HEK293 (cell line): ENCODE measurements around the gene PODXL2.

Experiments
- CTCF ChIA-PET: fragments of 350-600 bp; formaldehyde crosslinking; extraction: SDS; loops from one replicate; lab custom pipeline; 2021; ENCODE audit warnings: antibody characterized with exemption; lab: Yijun Ruan, JAX
- POLR2A ChIA-PET: fragments of 300-600 bp; formaldehyde crosslinking; extraction: SDS; loops from one replicate; lab custom pipeline; 2020; ENCODE audit warnings: antibody characterized with exemption, inconsistent platforms; lab: Yijun Ruan, JAX
- H3K27ac ChIP-seq: fragments of 200-500 bp; sonication (Bioruptor generic); 2 replicates; pipeline ENCODE4 v1.5.1; 2014; ENCODE audit warnings: low read depth, low read length, control low read depth, inconsistent platforms; ENCODE audit errors: extremely low read depth
- H3K36me3 ChIP-seq, 2 experiments: fragments of 200-500 bp in 1 of 2; sonication (Bioruptor generic) in 1 of 2; 1 replicate in 1 of 2; 2 replicates in 1 of 2; pipeline ENCODE4 v1.5.1; 2014 to 2017; ENCODE audit warnings: inconsistent platforms in 2 of 2, low read length in 2 of 2; ENCODE audit not compliant: control insufficient read depth in 2 of 2, insufficient read depth in 1 of 2
- H3K4me1 ChIP-seq: fragments of 200-500 bp; sonication (Bioruptor generic); 2 replicates; pipeline ENCODE4 v1.5.1; 2014; ENCODE audit warnings: mild to moderate bottlenecking, low read length, inconsistent platforms; ENCODE audit not compliant: control insufficient read depth, insufficient read depth
- H3K4me3 ChIP-seq: 2 replicates; pipeline ENCODE4 v1.5.1; 2011; ENCODE audit warnings: low read depth, mild to moderate bottlenecking, control low read depth, low read length, moderate library complexity
- H3K9me3 ChIP-seq: fragments of 200-500 bp; sonication (Bioruptor generic); 2 replicates; pipeline ENCODE4 v1.5.1; 2014; ENCODE audit warnings: low read depth, low read length, inconsistent platforms; ENCODE audit not compliant: control insufficient read depth, insufficient read depth
- GLIS1 ChIP-seq: fragments of 450-650 bp; formaldehyde crosslinking; IDR thresholded peaks from 2 replicates; pipeline ENCODE4 v1.5.1; 2016; ENCODE audit warnings: missing biosample characterization, missing genetic modification characterization
- HOXC10 ChIP-seq: sonication (generic); formaldehyde crosslinking; IDR thresholded peaks from 2 replicates; pipeline ENCODE4 v1.8.1; 2023; ENCODE audit warnings: mild to moderate bottlenecking, missing genetic modification reagents
- IKZF3 ChIP-seq: fragments of 450-650 bp; IDR thresholded peaks from 2 replicates; pipeline ENCODE4 v1.5.0; 2018; ENCODE audit warnings: missing biosample characterization, mild to moderate bottlenecking, missing genetic modification characterization, moderate library complexity
- KLF8 ChIP-seq: fragments of 450-650 bp; formaldehyde crosslinking; IDR thresholded peaks from 2 replicates; pipeline ENCODE4 v1.5.1; 2016; ENCODE audit warnings: missing biosample characterization, missing genetic modification characterization
- PRDM1 ChIP-seq: fragments of 450-650 bp; formaldehyde crosslinking; IDR thresholded peaks from 2 replicates; pipeline ENCODE4; 2016; ENCODE audit warnings: missing biosample characterization, missing genetic modification characterization
- TCF7L2 ChIP-seq: IDR thresholded peaks from 2 replicates; pipeline ENCODE4 v1.6.1; 2011; ENCODE audit warnings: low read depth, mild to moderate bottlenecking, inconsistent platforms, low read length, moderate library complexity, borderline replicate concordance
- ZNF114 ChIP-seq: fragments of 450-650 bp; formaldehyde crosslinking; IDR thresholded peaks from 2 replicates; pipeline ENCODE4 v1.5.0; 2017; ENCODE audit warnings: missing biosample characterization, missing genetic modification characterization
- ZNF132 ChIP-seq: fragments of 450-650 bp; formaldehyde crosslinking; IDR thresholded peaks from 2 replicates; pipeline ENCODE4 v1.5.1; 2017; ENCODE audit warnings: missing biosample characterization, missing genetic modification characterization, borderline replicate concordance
- ZNF202 ChIP-seq: fragments of 450-650 bp; formaldehyde crosslinking; IDR thresholded peaks from 2 replicates; pipeline ENCODE4 v1.5.1; 2016; ENCODE audit warnings: missing biosample characterization, missing genetic modification characterization, borderline replicate concordance
- ZNF426 ChIP-seq: fragments of 450-650 bp; formaldehyde crosslinking; IDR thresholded peaks from 2 replicates; pipeline ENCODE4 v1.5.1; 2017; ENCODE audit warnings: missing biosample characterization, missing genetic modification characterization, mild to moderate bottlenecking, inconsistent platforms, moderate library complexity
- ZNF561 ChIP-seq: fragments of 450-650 bp; IDR thresholded peaks from 2 replicates; pipeline ENCODE4 v1.5.1; 2018; ENCODE audit warnings: missing biosample characterization, missing genetic modification characterization, borderline replicate concordance
- ZNF600 ChIP-seq: fragments of 450-650 bp; formaldehyde crosslinking; IDR thresholded peaks from 2 replicates; pipeline ENCODE4 v1.5.1; 2016; ENCODE audit warnings: missing biosample characterization, missing genetic modification characterization
- ZNF747 ChIP-seq: fragments of 450-650 bp; formaldehyde crosslinking; IDR thresholded peaks from 2 replicates; pipeline ENCODE4 v1.5.1; 2016; ENCODE audit warnings: missing biosample characterization, missing genetic modification characterization
- ZNF76 ChIP-seq: fragments of 450-650 bp; formaldehyde crosslinking; IDR thresholded peaks from 2 replicates; pipeline ENCODE4; 2016; ENCODE audit warnings: low read depth, missing biosample characterization, missing genetic modification characterization, borderline replicate concordance
- TF ChIP-seq, protein P1 (sequence below): fragments of 450-650 bp; formaldehyde crosslinking; IDR thresholded peaks from 2 replicates; pipeline ENCODE4 v1.5.1; 2016; ENCODE audit warnings: missing biosample characterization, missing genetic modification characterization
- TF ChIP-seq, protein P2 (sequence below): fragments of 450-650 bp; formaldehyde crosslinking; IDR thresholded peaks from 2 replicates; pipeline ENCODE4 v1.5.1; 2016; ENCODE audit warnings: missing biosample characterization, missing genetic modification characterization
- TF ChIP-seq, protein P3 (sequence below): fragments of 450-650 bp; formaldehyde crosslinking; IDR thresholded peaks from 2 replicates; pipeline ENCODE4 v1.5.1; 2016; ENCODE audit warnings: missing biosample characterization, missing genetic modification characterization
- TF ChIP-seq, protein P4 (sequence below): fragments of 450-650 bp; IDR thresholded peaks from 2 replicates; pipeline ENCODE4 v1.5.1; 2018; ENCODE audit warnings: missing biosample characterization, missing genetic modification characterization

PODXL2 gene

DNA sequence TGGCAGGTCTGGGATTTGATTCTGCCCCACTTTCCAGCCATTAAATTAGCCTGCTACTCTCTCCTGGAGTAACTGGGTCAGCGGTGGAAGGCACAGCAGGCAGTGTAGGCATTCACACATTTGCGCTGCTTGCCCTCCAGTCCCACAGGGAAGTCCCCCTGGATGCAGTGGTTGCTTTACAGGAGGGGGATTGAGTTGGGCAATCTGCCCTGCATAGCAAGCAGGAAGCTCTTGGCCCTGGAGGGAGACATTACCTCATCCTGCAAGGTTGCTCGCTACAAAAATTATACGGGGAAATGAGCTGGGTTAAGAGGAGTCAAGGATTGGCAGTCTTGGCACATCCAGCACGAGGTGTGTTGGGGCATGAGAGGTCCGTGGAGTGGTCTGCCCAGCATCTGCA is 16.0 kb upstream of the PODXL2 start (continued):
- TF ChIP-seq ZNF76 (tag by site-specific recombination) (no peak), PRDM1 (tag by site-specific recombination) (no peak), TCF7L2 (no peak), GLIS1 (tag by site-specific recombination) (peak; percentile 36; the same call in 1 of the 2 replicates), IKZF3 (0 out of 2 replicates have a peak, but pooled peaks have one; percentile 13), HOXC10 (no peak), ZNF600 (peak; percentile 78), ZNF132 (no peak), ZNF202 (tag by site-specific recombination) (no peak), KLF8 (tag by site-specific recombination) (no peak), ZNF426 (tag by site-specific recombination) (no peak), ZNF561 (no peak), ZNF747 (tag by site-specific recombination) (no peak)
- TF ChIP-seq, protein P1, sequence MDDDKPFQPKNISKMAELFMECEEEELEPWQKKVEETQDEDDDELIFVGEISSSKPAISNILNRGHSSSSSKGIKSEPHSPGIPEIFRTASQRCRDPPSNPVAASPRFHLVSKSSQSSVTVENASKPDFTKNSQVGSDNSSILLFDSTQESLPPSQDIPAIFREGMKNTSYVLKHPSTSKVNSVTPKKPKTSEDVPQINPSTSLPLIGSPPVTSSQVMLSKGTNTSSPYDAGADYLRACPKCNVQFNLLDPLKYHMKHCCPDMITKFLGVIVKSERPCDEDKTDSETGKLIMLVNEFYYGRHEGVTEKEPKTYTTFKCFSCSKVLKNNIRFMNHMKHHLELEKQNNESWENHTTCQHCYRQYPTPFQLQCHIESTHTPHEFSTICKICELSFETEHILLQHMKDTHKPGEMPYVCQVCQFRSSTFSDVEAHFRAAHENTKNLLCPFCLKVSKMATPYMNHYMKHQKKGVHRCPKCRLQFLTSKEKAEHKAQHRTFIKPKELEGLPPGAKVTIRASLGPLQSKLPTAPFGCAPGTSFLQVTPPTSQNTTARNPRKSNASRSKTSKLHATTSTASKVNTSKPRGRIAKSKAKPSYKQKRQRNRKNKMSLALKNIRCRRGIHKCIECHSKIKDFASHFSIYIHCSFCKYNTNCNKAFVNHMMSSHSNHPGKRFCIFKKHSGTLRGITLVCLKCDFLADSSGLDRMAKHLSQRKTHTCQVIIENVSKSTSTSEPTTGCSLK (tag by site-specific recombination): no peak
- TF ChIP-seq, protein P2, sequence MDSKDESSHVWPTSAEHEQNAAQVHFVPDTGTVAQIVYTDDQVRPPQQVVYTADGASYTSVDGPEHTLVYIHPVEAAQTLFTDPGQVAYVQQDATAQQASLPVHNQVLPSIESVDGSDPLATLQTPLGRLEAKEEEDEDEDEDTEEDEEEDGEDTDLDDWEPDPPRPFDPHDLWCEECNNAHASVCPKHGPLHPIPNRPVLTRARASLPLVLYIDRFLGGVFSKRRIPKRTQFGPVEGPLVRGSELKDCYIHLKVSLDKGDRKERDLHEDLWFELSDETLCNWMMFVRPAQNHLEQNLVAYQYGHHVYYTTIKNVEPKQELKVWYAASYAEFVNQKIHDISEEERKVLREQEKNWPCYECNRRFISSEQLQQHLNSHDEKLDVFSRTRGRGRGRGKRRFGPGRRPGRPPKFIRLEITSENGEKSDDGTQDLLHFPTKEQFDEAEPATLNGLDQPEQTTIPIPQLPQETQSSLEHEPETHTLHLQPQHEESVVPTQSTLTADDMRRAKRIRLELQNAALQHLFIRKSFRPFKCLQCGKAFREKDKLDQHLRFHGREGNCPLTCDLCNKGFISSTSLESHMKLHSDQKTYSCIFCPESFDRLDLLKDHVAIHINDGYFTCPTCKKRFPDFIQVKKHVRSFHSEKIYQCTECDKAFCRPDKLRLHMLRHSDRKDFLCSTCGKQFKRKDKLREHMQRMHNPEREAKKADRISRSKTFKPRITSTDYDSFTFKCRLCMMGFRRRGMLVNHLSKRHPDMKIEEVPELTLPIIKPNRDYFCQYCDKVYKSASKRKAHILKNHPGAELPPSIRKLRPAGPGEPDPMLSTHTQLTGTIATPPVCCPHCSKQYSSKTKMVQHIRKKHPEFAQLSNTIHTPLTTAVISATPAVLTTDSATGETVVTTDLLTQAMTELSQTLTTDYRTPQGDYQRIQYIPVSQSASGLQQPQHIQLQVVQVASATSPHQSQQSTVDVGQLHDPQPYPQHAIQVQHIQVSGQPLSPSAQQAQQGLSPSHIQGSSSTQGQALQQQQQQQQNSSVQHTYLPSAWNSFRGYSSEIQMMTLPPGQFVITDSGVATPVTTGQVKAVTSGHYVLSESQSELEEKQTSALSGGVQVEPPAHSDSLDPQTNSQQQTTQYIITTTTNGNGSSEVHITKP (tag by site-specific recombination): 0 out of 2 replicates have a peak, but pooled peaks have one; percentile 12
- TF ChIP-seq, protein P3, sequence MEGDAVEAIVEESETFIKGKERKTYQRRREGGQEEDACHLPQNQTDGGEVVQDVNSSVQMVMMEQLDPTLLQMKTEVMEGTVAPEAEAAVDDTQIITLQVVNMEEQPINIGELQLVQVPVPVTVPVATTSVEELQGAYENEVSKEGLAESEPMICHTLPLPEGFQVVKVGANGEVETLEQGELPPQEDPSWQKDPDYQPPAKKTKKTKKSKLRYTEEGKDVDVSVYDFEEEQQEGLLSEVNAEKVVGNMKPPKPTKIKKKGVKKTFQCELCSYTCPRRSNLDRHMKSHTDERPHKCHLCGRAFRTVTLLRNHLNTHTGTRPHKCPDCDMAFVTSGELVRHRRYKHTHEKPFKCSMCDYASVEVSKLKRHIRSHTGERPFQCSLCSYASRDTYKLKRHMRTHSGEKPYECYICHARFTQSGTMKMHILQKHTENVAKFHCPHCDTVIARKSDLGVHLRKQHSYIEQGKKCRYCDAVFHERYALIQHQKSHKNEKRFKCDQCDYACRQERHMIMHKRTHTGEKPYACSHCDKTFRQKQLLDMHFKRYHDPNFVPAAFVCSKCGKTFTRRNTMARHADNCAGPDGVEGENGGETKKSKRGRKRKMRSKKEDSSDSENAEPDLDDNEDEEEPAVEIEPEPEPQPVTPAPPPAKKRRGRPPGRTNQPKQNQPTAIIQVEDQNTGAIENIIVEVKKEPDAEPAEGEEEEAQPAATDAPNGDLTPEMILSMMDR (tag by site-specific recombination): no peak
- TF ChIP-seq, protein P4, sequence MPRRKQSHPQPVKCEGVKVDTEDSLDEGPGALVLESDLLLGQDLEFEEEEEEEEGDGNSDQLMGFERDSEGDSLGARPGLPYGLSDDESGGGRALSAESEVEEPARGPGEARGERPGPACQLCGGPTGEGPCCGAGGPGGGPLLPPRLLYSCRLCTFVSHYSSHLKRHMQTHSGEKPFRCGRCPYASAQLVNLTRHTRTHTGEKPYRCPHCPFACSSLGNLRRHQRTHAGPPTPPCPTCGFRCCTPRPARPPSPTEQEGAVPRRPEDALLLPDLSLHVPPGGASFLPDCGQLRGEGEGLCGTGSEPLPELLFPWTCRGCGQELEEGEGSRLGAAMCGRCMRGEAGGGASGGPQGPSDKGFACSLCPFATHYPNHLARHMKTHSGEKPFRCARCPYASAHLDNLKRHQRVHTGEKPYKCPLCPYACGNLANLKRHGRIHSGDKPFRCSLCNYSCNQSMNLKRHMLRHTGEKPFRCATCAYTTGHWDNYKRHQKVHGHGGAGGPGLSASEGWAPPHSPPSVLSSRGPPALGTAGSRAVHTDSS (tag by site-specific recombination): no peak

DNA sequence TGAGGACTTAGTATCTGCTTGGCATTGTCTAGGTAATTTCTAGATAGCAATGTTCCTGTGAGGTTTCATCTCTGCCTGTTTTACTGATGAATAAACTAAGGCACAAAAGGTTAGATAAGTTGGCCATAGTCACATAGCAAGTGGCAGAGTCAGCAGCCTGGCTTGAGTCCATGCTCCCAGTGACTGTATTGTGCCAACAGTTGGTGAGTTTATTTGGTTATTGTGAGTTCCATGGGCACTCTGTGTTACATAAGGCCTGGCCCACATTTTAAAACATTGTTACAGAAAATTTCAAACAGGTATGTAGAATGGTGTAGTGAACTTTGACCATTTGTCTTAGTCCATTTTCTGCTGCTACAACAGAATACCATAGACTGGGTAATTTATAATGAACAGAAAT is 15.6 kb upstream of the PODXL2 start:
- Histone ChIP-seq H3K27ac (no peak overlapping the region), H3K4me3 (no peak overlapping the region), H3K36me3 (peaks cover 11 to 96% of the 10 kb centered on the region in 2 experiments), H3K4me1 (no peaks in the 10 kb centered on the region), H3K9me3 (no peaks in the 10 kb centered on the region)
- TF ChIP-seq ZNF114 (tag by site-specific recombination): no peak
- ChIA-PET CTCF (no interaction called here), POLR2A (interaction anchor here (1.0 to 1.4 kb wide), 2 partner anchors 15 to 38 kb away, joined by 3 to 5 read pairs; partner anchors contain the start of gene MCM2)
